ENCODE measurements around the gene VOPP1.
A peak's percentile ranks its signal among the peaks of the same experiment; 100 is the strongest.
"Not testable (repeated sequence)": the region's sequence is repeated elsewhere in the genome, so short reads cannot be mapped to it uniquely, and the experiment has no call there.

Gene VOPP1

GRCh38 chr7:55488216-55488615, 84.1 kb downstream of the VOPP1 start:
- no peak for DNase-seq (ENCODE audit: low spot score)

GRCh38 chr7:55486991-55487390, 85.3 kb downstream of the VOPP1 start:
- DNase-seq (ENCODE audit: low spot score) = no peak

- no peak for DNase-seq (ENCODE audit: low spot score)
Measured at GRCh38 chr7:55486192-55486590, 86.1 kb downstream of the VOPP1 start.

- no peak for DNase-seq (ENCODE audit: low spot score)
Measured at GRCh38 chr7:55485501-55486191, 86.7 kb downstream of the VOPP1 start.

- no peak for DNase-seq (ENCODE audit: low spot score)
Measured at GRCh38 chr7:55484834-55485233, 87.5 kb downstream of the VOPP1 start.

GRCh38 chr7:55484241-55484640, 88.1 kb downstream of the VOPP1 start:
- no peak for DNase-seq (ENCODE audit: low spot score)

GRCh38 chr7:55483046-55483445, 89.3 kb downstream of the VOPP1 start:
- no peak for DNase-seq (ENCODE audit: low spot score)

GRCh38 chr7:55481155-55481554, 91.1 kb downstream of the VOPP1 start:
- no peak for DNase-seq (ENCODE audit: low spot score)

GRCh38 chr7:55478700-55479099, 93.6 kb downstream of the VOPP1 start:
- DNase-seq (ENCODE audit: low spot score) = no peak

- DNase-seq (ENCODE audit: low spot score) = no peak
Measured at GRCh38 chr7:55477781-55478374, 94.4 kb downstream of the VOPP1 start.

- DNase-seq (ENCODE audit: low spot score) = no peak
Measured at GRCh38 chr7:55476852-55477780, 95.2 kb downstream of the VOPP1 start.

- DNase-seq (ENCODE audit: low spot score) = peak; percentile 61
Measured at GRCh38 chr7:55475855-55476803, 96.2 kb downstream of the VOPP1 start.

GRCh38 chr7:55474944-55475854, 97.1 kb downstream of the VOPP1 start:
- DNase-seq (ENCODE audit: low spot score) = no peak

- no peak for DNase-seq (ENCODE audit: low spot score)
Measured at GRCh38 chr7:55473932-55474331, 98.4 kb downstream of the VOPP1 start.

GRCh38 chr7:55472928-55473725, 99.2 kb downstream of the VOPP1 start:
- DNase-seq (ENCODE audit: low spot score) = no peak

GRCh38 chr7:55472406-55472805, 99.9 kb downstream of the VOPP1 start:
- not testable (repeated sequence) for DNase-seq (ENCODE audit: low spot score)

- DNase-seq (ENCODE audit: low spot score) = not testable (repeated sequence)
Measured at GRCh38 chr7:55471594-55471993, 100.7 kb downstream of the VOPP1 start.

GRCh38 chr7:55470261-55470660, 102.0 kb downstream of the VOPP1 start:
- no peak for DNase-seq (ENCODE audit: low spot score)

- DNase-seq (ENCODE audit: low spot score) = no peak
Measured at GRCh38 chr7:55469721-55470120, 102.6 kb downstream of the VOPP1 start.

- DNase-seq (ENCODE audit: low spot score) = peak; percentile 64
Measured at GRCh38 chr7:55469271-55469681, 103.0 kb downstream of the VOPP1 start.
